Measurements from ENCODE around the gene FAM107A. TPM values are rescaled to one million over a fixed set of nuclear protein-coding genes. Genes with fewer than 3 reads are reported as not detected.

The FAM107A gene
- polyA plus RNA-seq, 3 donors: not detected

DNA sequence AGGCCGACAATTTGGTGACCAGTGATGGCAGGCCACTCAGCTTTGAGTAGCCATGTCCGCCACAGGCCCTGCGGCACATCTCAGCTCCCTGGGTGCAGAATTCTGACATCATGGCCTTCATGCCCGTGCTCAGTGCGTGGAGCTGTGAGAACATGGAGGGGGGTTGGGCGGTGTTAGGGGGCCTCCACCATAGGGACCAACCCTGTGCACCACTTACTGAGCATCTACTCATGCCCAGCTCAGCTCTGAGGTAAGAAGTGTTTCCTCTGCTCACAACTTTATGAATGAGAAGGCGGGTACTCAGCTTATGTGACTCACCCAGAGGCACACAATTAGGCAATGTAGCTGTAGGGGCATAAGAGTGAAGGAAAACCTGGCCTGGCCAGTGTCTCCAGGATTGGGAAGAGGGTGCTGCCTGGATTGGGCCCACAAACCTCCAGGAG, 50.7 kb downstream of the FAM107A start:
- H2AFZ ChIP-seq (ENCODE audit: insufficient read depth, low read depth, low read length, poor library complexity, severe bottlenecking): no peak overlapping the region

DNA sequence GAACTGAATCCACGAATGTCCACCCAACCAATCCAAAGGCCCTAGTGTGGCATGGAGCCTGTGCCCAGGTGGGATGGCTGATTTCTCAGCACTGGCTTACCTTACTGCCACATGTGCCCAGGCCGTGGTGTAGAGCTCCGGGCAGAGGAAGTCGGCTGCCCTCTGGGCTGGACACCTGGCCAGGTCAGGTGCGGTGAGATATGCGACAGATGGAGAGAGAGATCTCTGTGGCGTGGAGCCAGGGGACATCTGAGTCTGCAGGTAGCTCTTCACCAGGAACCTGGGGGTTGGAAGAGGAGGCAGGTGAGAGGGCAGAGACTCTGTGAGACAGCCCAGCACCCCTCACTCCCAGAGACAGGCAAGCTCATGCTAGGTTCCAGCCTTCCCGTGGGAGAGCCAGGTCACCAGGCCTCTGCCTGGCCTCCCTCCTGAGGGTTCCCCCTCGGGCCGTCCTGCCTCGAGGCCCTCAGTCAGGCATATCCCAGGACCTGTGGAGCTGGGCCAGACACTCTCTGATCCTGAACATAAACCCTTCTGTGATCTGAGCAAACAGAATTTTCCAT, 52.8 kb downstream of the FAM107A start:
- Histone ChIP-seq H3K27me3 (ENCODE audit: control insufficient read depth in 2 of 2, insufficient read depth in 2 of 2, low read length in 2 of 2) (no peaks in the 10 kb centered on the region), H3K9ac (ENCODE audit: insufficient read depth, low read length, poor library complexity, severe bottlenecking) (no peak overlapping the region), H3K4me1 (ENCODE audit: control insufficient read depth in 1 of 2, insufficient read depth in 2 of 2, low read length in 2 of 2) (peaks cover 21 to 36% of the 10 kb centered on the region in 2 donors), H3K4me3 (replicated peaks in 1 of 3; ENCODE audit: low read depth in 2 of 3, low read length in 3 of 3) (no peak overlapping the region), H3K27ac (ENCODE audit: low read depth in 1 of 2, low read length in 2 of 2) (no peak overlapping the region), H3K36me3 (replicated peaks in 1 of 2; ENCODE audit: control insufficient read depth in 1 of 2, insufficient read depth in 2 of 2, low read length in 2 of 2) (no peaks in the 10 kb centered on the region), H4K20me1 (ENCODE audit: insufficient read depth, low read length) (no peaks in the 10 kb centered on the region), H3K4me2 (replicated peaks; ENCODE audit: extremely low read depth, low read length, poor library complexity, severe bottlenecking) (no peak overlapping the region), H3K9me3 (replicated peaks in 1 of 2; ENCODE audit: control insufficient read depth in 1 of 2, insufficient read depth in 1 of 2, low read length in 2 of 2) (no peaks in the 10 kb centered on the region), H3K79me2 (ENCODE audit: insufficient read depth, low read length) (no peaks in the 10 kb centered on the region), H2AFZ (ENCODE audit: insufficient read depth, low read depth, low read length, poor library complexity, severe bottlenecking) (no peak overlapping the region)
- Mint-ChIP-seq H3K4me1 (peaks cover 29% of the 10 kb centered on the region), H3K9me3 (peaks cover 0 to 3% (median 0%) of the 10 kb centered on the region in 7 donors), H3K27me3 (ENCODE audit: low read depth in 3 of 3) (peaks cover 0 to 5% (median 2%) of the 10 kb centered on the region in 3 donors), H3K4me3 (no peak overlapping the region), H3K36me3 (peaks cover 0 to 2% of the 10 kb centered on the region in 2 donors), H3K27ac (no peak overlapping the region)
- 94% methylated on average over 5 of the region's 11 CpGs for WGBS (ENCODE audit: insufficient coverage)
- TF ChIP-seq, protein P1, sequence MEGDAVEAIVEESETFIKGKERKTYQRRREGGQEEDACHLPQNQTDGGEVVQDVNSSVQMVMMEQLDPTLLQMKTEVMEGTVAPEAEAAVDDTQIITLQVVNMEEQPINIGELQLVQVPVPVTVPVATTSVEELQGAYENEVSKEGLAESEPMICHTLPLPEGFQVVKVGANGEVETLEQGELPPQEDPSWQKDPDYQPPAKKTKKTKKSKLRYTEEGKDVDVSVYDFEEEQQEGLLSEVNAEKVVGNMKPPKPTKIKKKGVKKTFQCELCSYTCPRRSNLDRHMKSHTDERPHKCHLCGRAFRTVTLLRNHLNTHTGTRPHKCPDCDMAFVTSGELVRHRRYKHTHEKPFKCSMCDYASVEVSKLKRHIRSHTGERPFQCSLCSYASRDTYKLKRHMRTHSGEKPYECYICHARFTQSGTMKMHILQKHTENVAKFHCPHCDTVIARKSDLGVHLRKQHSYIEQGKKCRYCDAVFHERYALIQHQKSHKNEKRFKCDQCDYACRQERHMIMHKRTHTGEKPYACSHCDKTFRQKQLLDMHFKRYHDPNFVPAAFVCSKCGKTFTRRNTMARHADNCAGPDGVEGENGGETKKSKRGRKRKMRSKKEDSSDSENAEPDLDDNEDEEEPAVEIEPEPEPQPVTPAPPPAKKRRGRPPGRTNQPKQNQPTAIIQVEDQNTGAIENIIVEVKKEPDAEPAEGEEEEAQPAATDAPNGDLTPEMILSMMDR (IDR thresholded peaks at IDR 0.05): no peak
- intact Hi-C loops (cut with micrococcal nuclease): no loop called here
- no peak for DNase-seq

More for the DNA sequence above, 50.7 kb downstream of the FAM107A start:
- Mint-ChIP-seq H3K4me3 (peak overlapping the region in 1 of 2 donors; percentile 21), H3K9me3 (peaks cover 0 to 3% (median 0%) of the 10 kb centered on the region in 7 donors), H3K27me3 (ENCODE audit: low read depth in 3 of 3) (peaks cover 0 to 5% (median 2%) of the 10 kb centered on the region in 3 donors), H3K36me3 (no peaks in the 10 kb centered on the region), H3K27ac (peak overlapping the region; percentile 80 to 99 (median 97)), H3K4me1 (peaks cover 32% of the 10 kb centered on the region)
- peak overlapping the region; percentile 45 for H3K4me2 ChIP-seq (replicated peaks; ENCODE audit: extremely low read depth, low read length, poor library complexity, severe bottlenecking)
- peak; percentile 86 to 91 (median 89) for DNase-seq
- peaks cover 21 to 36% of the 10 kb centered on the region in 2 donors for H3K4me1 ChIP-seq (ENCODE audit: control insufficient read depth in 1 of 2, insufficient read depth in 2 of 2, low read length in 2 of 2)
- no peaks in the 10 kb centered on the region for H3K79me2 ChIP-seq (ENCODE audit: insufficient read depth, low read length)
- no peaks in the 10 kb centered on the region for H3K36me3 ChIP-seq (replicated peaks in 1 of 2; ENCODE audit: control insufficient read depth in 1 of 2, insufficient read depth in 2 of 2, low read length in 2 of 2)
- H3K9ac ChIP-seq (ENCODE audit: insufficient read depth, low read length, poor library complexity, severe bottlenecking): peak overlapping the region; percentile 24
- H3K27me3 ChIP-seq (ENCODE audit: control insufficient read depth in 2 of 2, insufficient read depth in 2 of 2, low read length in 2 of 2): no peaks in the 10 kb centered on the region
- no peaks in the 10 kb centered on the region for H3K9me3 ChIP-seq (replicated peaks in 1 of 2; ENCODE audit: control insufficient read depth in 1 of 2, insufficient read depth in 1 of 2, low read length in 2 of 2)
- TF ChIP-seq, protein P1 (IDR thresholded peaks at IDR 0.05): no peak
- WGBS (ENCODE audit: insufficient coverage): 68% methylated on average over 4 of the region's 7 CpGs
- peak overlapping the region; percentile 59 to 83 for H3K27ac ChIP-seq (ENCODE audit: low read depth in 1 of 2, low read length in 2 of 2)
- intact Hi-C loops (cut with micrococcal nuclease): loop anchor here (5.0 kb wide), 2 partner anchors 34 to 194 kb away; partner anchors contain the start of genes KCTD6 (in 2 of the 2) and PXK (in 1 of the 2)
- H3K4me3 ChIP-seq (replicated peaks in 1 of 3; ENCODE audit: low read depth in 2 of 3, low read length in 3 of 3): peak overlapping the region in 1 of 3 experiments; percentile 50
- no peaks in the 10 kb centered on the region for H4K20me1 ChIP-seq (ENCODE audit: insufficient read depth, low read length)

Measured in CD14-positive monocyte (primary cell).